Coronary artery (tissue), 2 donors: ENCODE data around the gene NMBR.
"Not testable (repeated sequence)": the region's sequence is repeated elsewhere in the genome, so short reads cannot be mapped to it uniquely, and the experiment has no call there.

Experiments used
- DNase-seq: peaks from one replicate; pipeline ENCODE4 v3.0.0-alpha.2; 2017; ENCODE audit warnings: low spot score
- H3K27ac ChIP-seq, 2 donors: fragments of 200-600 bp; sonication (generic); one replicate each; pipeline ENCODE4 v1.5.1; 2016 to 2019
- H3K4me3 ChIP-seq: fragments of 200-600 bp; sonication (generic); 2 replicates; pipeline ENCODE4 v1.5.1; 2016; ENCODE audit warnings: mild to moderate bottlenecking, moderate library complexity
- CTCF ChIP-seq: fragments of 200-600 bp; sonication (generic); IDR thresholded peaks from one replicate; pipeline ENCODE4 v1.5.1; 2019; ENCODE audit warnings: antibody characterized with exemption

NMBR gene

GRCh38 chr6:142088858-142089216 lies 58.1 kb downstream of the NMBR start:
- DNase-seq, result no peak
- Histone ChIP-seq H3K4me3 (no peak overlapping the region), H3K27ac (no peak overlapping the region)
- TF ChIP-seq CTCF, result no peak

- no peak for DNase-seq
- no peak for TF ChIP-seq CTCF
- Histone ChIP-seq H3K27ac (no peak overlapping the region), H3K4me3 (no peak overlapping the region)
Measured at GRCh38 chr6:142087950-142088857, 58.7 kb downstream of the NMBR start.

- Histone ChIP-seq H3K4me3 (no peak overlapping the region), H3K27ac (no peak overlapping the region)
- no peak for DNase-seq
- no peak for TF ChIP-seq CTCF
Measured at GRCh38 chr6:142079130-142079529, 67.8 kb downstream of the NMBR start.

GRCh38 chr6:142075516-142076101 lies 71.3 kb downstream of the NMBR start:
- Histone ChIP-seq H3K4me3 (no peak overlapping the region), H3K27ac (no peak overlapping the region)
- TF ChIP-seq CTCF, result no peak
- no peak for DNase-seq

- Histone ChIP-seq H3K4me3 (no peak overlapping the region), H3K27ac (no peak overlapping the region)
- TF ChIP-seq CTCF, result no peak
- DNase-seq, result no peak
Measured at GRCh38 chr6:142074516-142074915, 72.4 kb downstream of the NMBR start.

- TF ChIP-seq CTCF, result no peak
- no peak for DNase-seq
- Histone ChIP-seq H3K27ac (no peak overlapping the region), H3K4me3 (no peak overlapping the region)
Measured at GRCh38 chr6:142071981-142072380, 74.9 kb downstream of the NMBR start.

GRCh38 chr6:142068416-142068815 lies 78.5 kb downstream of the NMBR start:
- no peak overlapping the region for H3K4me3 ChIP-seq
- no peak for DNase-seq
- H3K27ac ChIP-seq, result no peak overlapping the region
- no peak for TF ChIP-seq CTCF

- not testable (repeated sequence) for H3K27ac ChIP-seq, DNase-seq, H3K4me3 ChIP-seq
Measured at GRCh38 chr6:142062861-142063260, 84.1 kb downstream of the NMBR start.
